KOPT-K1 (cell line): ENCODE measurements around the gene TOX4.
"Not testable (repeated sequence)": the region's sequence is repeated elsewhere in the genome, so short reads cannot be mapped to it uniquely, and the experiment has no call there.

ENCODE experiments used
- H3K27ac ChIP-seq: fragments of 200-600 bp; sonication (generic); 2 replicates; pipeline ENCODE4 v1.5.1; 2016; ENCODE audit warnings: antibody characterized with exemption, mild to moderate bottlenecking, low read depth, low read length; ENCODE audit not compliant: poor library complexity, severe bottlenecking
- H3K36me3 ChIP-seq: fragments of 200-600 bp; sonication (generic); 2 replicates; pipeline ENCODE4 v1.5.1; 2017; ENCODE audit warnings: antibody characterized with exemption, mild to moderate bottlenecking, low read length, moderate library complexity; ENCODE audit not compliant: insufficient read depth
- H3K9me3 ChIP-seq: fragments of 200-600 bp; sonication (generic); 2 replicates; pipeline ENCODE4 v1.5.1; 2017; ENCODE audit warnings: antibody characterized with exemption, low read length, mild to moderate bottlenecking; ENCODE audit not compliant: insufficient read depth, poor library complexity, severe bottlenecking

The TOX4 gene

GRCh38 chr14:21536418-21537089, 59.6 kb downstream of the TOX4 start:
- H3K27ac ChIP-seq = no peak overlapping the region
- no peaks in the 10 kb centered on the region for H3K36me3 ChIP-seq
- H3K9me3 ChIP-seq = no peaks in the 10 kb centered on the region

DNA sequence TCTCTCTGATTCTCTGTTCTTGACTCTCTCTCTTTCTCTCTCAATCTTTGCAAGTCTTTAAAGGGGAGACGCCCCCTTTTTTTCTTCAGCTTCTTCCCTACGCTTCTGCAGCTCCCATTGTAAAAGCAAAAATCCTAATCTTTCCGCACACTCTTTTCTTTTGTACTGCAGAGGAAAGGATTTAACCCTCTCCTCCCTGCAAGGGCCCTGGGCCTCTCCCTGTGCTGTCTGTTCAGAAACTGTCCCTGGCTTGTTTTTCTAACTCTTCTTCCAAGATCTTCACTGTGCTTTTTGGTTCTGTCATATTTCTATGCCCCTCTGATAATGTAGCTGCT, 60.1 kb downstream of the TOX4 start:
- H3K27ac ChIP-seq = no peak overlapping the region
- H3K9me3 ChIP-seq = no peaks in the 10 kb centered on the region
- H3K36me3 ChIP-seq = no peaks in the 10 kb centered on the region

- Histone ChIP-seq H3K27ac (no peak overlapping the region), H3K9me3 (no peaks in the 10 kb centered on the region), H3K36me3 (no peaks in the 10 kb centered on the region)
Measured at GRCh38 chr14:21539189-21539940, 62.4 kb downstream of the TOX4 start.

DNA sequence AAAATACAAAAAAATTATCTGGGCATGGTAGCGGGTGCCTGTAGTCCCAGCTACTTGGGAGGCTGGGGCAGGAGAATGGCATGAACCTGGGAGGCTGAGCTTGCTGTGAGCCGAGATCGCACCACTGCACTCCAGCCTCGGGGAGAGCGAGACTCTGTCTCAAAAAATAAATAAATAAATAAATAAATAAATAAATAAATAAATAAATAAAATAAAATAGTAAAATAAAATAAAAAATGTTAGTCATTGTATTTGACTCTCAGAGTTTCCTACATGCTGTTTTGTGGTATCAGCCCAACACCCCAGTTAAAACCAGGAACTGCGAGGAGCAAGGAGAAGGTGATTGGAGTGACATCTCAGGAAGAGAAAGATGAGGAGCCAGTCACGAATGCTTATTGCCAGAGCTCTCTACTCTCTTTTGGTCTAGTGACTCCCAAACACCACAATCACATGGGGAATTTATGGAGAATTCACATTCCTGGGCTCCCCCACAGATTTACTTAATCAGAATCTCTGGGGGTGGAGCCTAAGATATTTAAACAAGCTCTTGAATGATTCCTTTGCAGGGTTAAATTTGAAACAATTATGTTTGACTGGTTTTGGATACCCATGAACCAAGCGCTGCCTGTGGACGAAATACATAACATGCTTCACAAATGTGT, 64.5 kb downstream of the TOX4 start:
- H3K27ac ChIP-seq = no peak overlapping the region
- H3K9me3 ChIP-seq = no peaks in the 10 kb centered on the region
- H3K36me3 ChIP-seq = no peaks in the 10 kb centered on the region

DNA sequence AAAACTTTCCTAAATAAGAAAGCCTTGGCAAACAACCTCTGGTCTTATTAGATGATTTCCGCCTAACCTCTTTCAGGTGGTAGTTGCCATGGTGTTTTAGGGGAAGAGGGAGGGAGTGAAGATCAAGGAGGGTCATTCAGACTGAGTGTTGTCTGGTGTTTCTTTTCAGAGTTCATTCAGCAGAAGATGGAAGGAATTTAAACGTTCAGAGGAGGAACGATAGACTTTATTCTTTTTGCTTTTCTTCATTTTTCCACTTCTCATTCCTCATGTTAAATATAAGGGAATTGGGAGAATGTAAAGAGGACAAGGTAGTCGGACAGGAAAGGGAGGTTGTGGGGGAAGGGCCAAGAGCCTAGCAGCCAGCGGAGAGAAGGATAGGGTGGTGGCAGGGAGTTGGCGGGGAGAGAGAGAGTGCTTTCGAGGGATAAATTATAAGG, 66.5 kb downstream of the TOX4 start:
- no peaks in the 10 kb centered on the region for H3K9me3 ChIP-seq
- no peaks in the 10 kb centered on the region for H3K36me3 ChIP-seq
- H3K27ac ChIP-seq = no peak overlapping the region

GRCh38 chr14:21543963-21544362, 67.0 kb downstream of the TOX4 start:
- H3K9me3 ChIP-seq = no peaks in the 10 kb centered on the region
- no peak overlapping the region for H3K27ac ChIP-seq
- no peaks in the 10 kb centered on the region for H3K36me3 ChIP-seq

DNA sequence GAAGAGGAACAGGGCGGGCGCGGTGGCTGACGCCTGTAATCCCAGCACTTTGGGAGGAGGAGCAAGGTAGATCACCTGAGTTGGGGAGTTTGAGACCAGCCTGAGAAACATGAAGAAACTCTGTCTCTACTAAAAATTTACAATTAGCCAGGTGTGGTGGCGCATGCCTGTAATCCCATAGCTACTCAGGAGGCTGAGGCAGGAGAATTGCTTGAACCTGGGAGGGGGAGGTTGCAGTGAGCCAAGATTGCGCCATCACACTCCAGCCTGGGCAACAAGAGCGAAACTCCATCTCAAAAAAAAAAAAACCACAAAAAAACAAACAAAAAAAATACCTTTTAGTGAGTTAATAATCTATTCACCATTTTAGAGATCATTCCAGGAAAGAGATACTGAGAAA, 67.6 kb downstream of the TOX4 start:
- not testable (repeated sequence) for H3K27ac ChIP-seq, H3K36me3 ChIP-seq, H3K9me3 ChIP-seq
